Fibroblast of lung (primary cell): ENCODE measurements around the gene TRIM62. TPM values are rescaled to one million over a fixed set of nuclear protein-coding genes. Genes with fewer than 3 reads are reported as not detected.

Source experiments
- DNase-seq, 2 donors: peaks; one replicate each; pipeline versions ENCODE4 v3.0.0 to v3.0.0-alpha.2; 2010; ENCODE audit warnings: low read depth in 2 of 2
- H2AFZ ChIP-seq: 2 replicates; pipeline ENCODE4 v1.5.1; 2012; ENCODE audit warnings: low read length, control low read depth, inconsistent platforms
- H3K27ac ChIP-seq: 2 replicates; pipeline ENCODE4 v1.5.1; 2011; ENCODE audit warnings: low read length, control low read depth; ENCODE audit not compliant: insufficient read depth
- H3K27me3 ChIP-seq: 2 replicates; pipeline ENCODE4 v1.5.1; 2011; ENCODE audit warnings: mild to moderate bottlenecking, low read length; ENCODE audit not compliant: control insufficient read depth, insufficient read depth
- H3K36me3 ChIP-seq: 2 replicates; pipeline ENCODE4 v1.5.1; 2011; ENCODE audit warnings: low read length; ENCODE audit not compliant: control insufficient read depth, insufficient read depth
- H3K4me1 ChIP-seq: 2 replicates; pipeline ENCODE4 v1.5.1; 2011; ENCODE audit warnings: low read length; ENCODE audit not compliant: control insufficient read depth, insufficient read depth; ENCODE audit errors: extremely low read depth
- H3K4me2 ChIP-seq: 2 replicates; pipeline ENCODE4 v1.5.1; 2011; ENCODE audit warnings: low read length, control low read depth; ENCODE audit not compliant: insufficient read depth; ENCODE audit errors: extremely low read depth
- H3K4me3 ChIP-seq, 4 experiments: fragments of 200-600 bp in 1 of 4; sonication (generic) in 1 of 4; replicated peaks in 1 of 4; 2 replicates each; pipeline ENCODE4 v1.5.1; 2011 to 2016; ENCODE audit warnings: low read length in 4 of 4, low read depth in 3 of 4, mild to moderate bottlenecking in 3 of 4, control low read depth in 2 of 4, inconsistent platforms in 1 of 4, mixed read lengths in 1 of 4; ENCODE audit not compliant: insufficient read depth in 1 of 4; ENCODE audit errors: control extremely low read depth in 1 of 4
- H3K79me2 ChIP-seq: 2 replicates; pipeline ENCODE4 v1.5.1; 2012; ENCODE audit warnings: mild to moderate bottlenecking, low read length, inconsistent platforms; ENCODE audit not compliant: control insufficient read depth, insufficient read depth
- H3K9ac ChIP-seq: 2 replicates; pipeline ENCODE4 v1.5.1; 2011; ENCODE audit warnings: mild to moderate bottlenecking, low read length, control low read depth; ENCODE audit not compliant: insufficient read depth
- H3K9me3 ChIP-seq: 2 replicates; pipeline ENCODE4 v1.5.1; 2012; ENCODE audit warnings: low read depth, low read length; ENCODE audit not compliant: control insufficient read depth, insufficient read depth
- H4K20me1 ChIP-seq: 2 replicates; pipeline ENCODE4 v1.5.1; 2011; ENCODE audit warnings: low read length; ENCODE audit not compliant: control insufficient read depth, insufficient read depth; ENCODE audit errors: extremely low read depth
- EZH2 ChIP-seq: IDR thresholded peaks from 2 replicates; pipeline ENCODE4 v1.5.1; 2012; ENCODE audit warnings: low read length, control low read depth, mild to moderate bottlenecking; ENCODE audit errors: missing control alignments
- polyA plus RNA-seq, 2 donors: library from polyadenylated mRNA; depleted of rRNA in 1 of 2; stranded (reverse) in 1 of 2; unstranded in 1 of 2; fragments of >200 nt; gene quantifications; 2 replicates each; pipeline ENCODE4 v1.2.1, GENCODE V29; 2011 to 2012; ENCODE audit warnings: missing spikeins in 1 of 2
- total RNA-seq: library from RNA; depleted of rRNA; stranded (reverse); fragments of >200 nt; gene quantifications from 2 replicates; pipeline ENCODE4 v1.2.1, GENCODE V29; 2014
- TF ChIP-seq, protein P1 (sequence below), 2 donors: IDR thresholded peaks in 1 of 2; conservative IDR thresholded peaks in 1 of 2; 1 replicate in 1 of 2; 2 replicates in 1 of 2; pipeline ENCODE4 v1.5.1; 2011 to 2012; ENCODE audit warnings: low read length in 2 of 2, control low read depth in 1 of 2, inconsistent platforms in 1 of 2, low read depth in 1 of 2, mild to moderate bottlenecking in 1 of 2

TRIM62 gene
- total and polyA plus RNA-seq, 2 donors (not counting 1 experiment from before 2014, with no cell fraction given): 1.8 to 2.4 TPM

DNA sequence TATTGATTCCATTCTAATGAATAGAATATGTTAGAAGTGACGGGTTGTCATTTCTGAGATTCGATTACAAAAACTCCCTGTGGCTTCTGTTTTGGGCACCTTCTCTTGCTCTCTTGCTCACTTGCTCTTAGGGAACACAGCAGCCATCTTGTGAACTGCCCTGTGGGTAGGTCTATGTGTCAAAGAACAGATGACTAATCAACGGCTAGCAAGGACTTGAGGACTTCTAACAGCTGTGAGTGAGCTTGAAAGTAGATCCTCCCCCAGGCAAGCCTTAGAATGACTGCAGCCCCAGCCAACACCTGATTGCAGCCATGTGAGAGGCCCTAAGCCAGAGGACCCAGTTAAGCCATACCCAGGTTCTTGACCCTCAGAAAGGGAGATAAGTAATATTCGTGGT lies 51.5 kb downstream of the TRIM62 start:
- no peak for TF ChIP-seq EZH2
- TF ChIP-seq, protein P1, sequence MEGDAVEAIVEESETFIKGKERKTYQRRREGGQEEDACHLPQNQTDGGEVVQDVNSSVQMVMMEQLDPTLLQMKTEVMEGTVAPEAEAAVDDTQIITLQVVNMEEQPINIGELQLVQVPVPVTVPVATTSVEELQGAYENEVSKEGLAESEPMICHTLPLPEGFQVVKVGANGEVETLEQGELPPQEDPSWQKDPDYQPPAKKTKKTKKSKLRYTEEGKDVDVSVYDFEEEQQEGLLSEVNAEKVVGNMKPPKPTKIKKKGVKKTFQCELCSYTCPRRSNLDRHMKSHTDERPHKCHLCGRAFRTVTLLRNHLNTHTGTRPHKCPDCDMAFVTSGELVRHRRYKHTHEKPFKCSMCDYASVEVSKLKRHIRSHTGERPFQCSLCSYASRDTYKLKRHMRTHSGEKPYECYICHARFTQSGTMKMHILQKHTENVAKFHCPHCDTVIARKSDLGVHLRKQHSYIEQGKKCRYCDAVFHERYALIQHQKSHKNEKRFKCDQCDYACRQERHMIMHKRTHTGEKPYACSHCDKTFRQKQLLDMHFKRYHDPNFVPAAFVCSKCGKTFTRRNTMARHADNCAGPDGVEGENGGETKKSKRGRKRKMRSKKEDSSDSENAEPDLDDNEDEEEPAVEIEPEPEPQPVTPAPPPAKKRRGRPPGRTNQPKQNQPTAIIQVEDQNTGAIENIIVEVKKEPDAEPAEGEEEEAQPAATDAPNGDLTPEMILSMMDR (conservative IDR thresholded peaks at IDR 0.05 in 1 of 2, IDR thresholded peaks at IDR 0.05 in 1 of 2; ENCODE audit: low read depth in 1 of 2, low read length in 2 of 2): no peak
- no peak overlapping the region for H2AFZ ChIP-seq
- DNase-seq: peak; percentile 12 to 47
- peaks cover 10% of the 10 kb centered on the region for H3K79me2 ChIP-seq
- no peak overlapping the region for H3K9ac ChIP-seq
- H3K36me3 ChIP-seq: no peaks in the 10 kb centered on the region
- H4K20me1 ChIP-seq: no peaks in the 10 kb centered on the region
- H3K9me3 ChIP-seq: no peaks in the 10 kb centered on the region
- H3K4me1 ChIP-seq: peaks cover 8% of the 10 kb centered on the region
- H3K4me3 ChIP-seq: no peak overlapping the region
- H3K4me2 ChIP-seq: no peak overlapping the region
- no peak overlapping the region for H3K27ac ChIP-seq
- no peaks in the 10 kb centered on the region for H3K27me3 ChIP-seq

GRCh38 chr1:33128781-33129180 lies 53.1 kb downstream of the TRIM62 start:
- no peak for TF ChIP-seq EZH2
- TF ChIP-seq, protein P1 (conservative IDR thresholded peaks at IDR 0.05 in 1 of 2, IDR thresholded peaks at IDR 0.05 in 1 of 2; ENCODE audit: low read depth in 1 of 2, low read length in 2 of 2): no peak
- Histone ChIP-seq H3K4me1 (peaks cover 8% of the 10 kb centered on the region), H3K27me3 (no peaks in the 10 kb centered on the region), H3K4me3 (no peak overlapping the region), H2AFZ (no peak overlapping the region), H3K79me2 (peaks cover 10% of the 10 kb centered on the region), H3K9me3 (no peaks in the 10 kb centered on the region), H3K4me2 (no peak overlapping the region), H4K20me1 (no peaks in the 10 kb centered on the region), H3K36me3 (no peaks in the 10 kb centered on the region), H3K9ac (no peak overlapping the region), H3K27ac (no peak overlapping the region)
- no peak for DNase-seq

DNA sequence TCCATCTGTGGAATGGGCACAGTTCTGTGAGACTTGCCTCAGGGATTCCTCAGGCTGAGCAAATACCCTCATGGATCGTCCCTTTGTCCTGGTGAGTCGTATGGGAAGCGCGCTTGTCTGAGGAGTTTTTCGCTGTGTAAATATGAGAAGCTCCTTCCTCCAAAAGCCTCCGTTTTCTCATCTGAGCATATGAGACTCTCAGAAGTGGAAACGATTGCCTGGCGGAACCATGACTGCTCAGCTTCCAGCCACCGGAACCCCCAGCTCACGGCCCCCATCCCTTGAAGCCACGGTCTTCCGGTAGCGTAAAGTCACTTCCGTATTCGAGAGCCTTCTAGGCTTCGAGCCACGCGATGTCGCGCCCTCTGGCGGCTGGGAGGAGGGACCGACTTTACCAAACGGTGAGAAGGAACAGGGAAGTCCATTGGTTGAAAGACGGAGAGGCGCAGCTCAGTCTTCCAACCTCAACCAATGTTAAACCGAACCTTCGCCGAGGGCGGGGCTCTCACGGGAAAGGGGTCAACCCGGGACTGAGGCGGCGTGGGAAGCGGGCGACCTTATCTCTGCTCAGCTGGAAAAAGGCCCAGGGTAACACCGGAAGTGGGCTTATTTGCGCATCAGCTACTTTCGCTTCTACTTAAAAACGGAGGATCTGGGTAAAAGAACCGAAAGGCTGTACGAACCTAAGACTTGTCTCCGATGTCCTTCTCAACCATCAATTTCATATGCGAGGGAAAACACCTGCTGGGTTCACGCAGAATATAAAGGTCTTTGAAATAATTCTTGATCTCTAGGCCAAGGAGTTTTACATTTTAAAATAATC lies 54.6 kb downstream of the TRIM62 start:
- no peaks in the 10 kb centered on the region for H4K20me1 ChIP-seq
- no peaks in the 10 kb centered on the region for H3K36me3 ChIP-seq
- H3K4me3 ChIP-seq: peak overlapping the region; percentile 91 to 100 (median 95)
- H3K79me2 ChIP-seq: peaks cover 10% of the 10 kb centered on the region
- peaks cover 8% of the 10 kb centered on the region for H3K4me1 ChIP-seq
- H3K9me3 ChIP-seq: no peaks in the 10 kb centered on the region
- H3K27ac ChIP-seq: peak overlapping the region; percentile 99
- TF ChIP-seq, protein P1 (conservative IDR thresholded peaks at IDR 0.05 in 1 of 2, IDR thresholded peaks at IDR 0.05 in 1 of 2; ENCODE audit: low read depth in 1 of 2, low read length in 2 of 2): peak; percentile 82 to 94
- no peak for TF ChIP-seq EZH2
- H3K4me2 ChIP-seq: peak overlapping the region; percentile 97
- H3K27me3 ChIP-seq: no peaks in the 10 kb centered on the region
- peak overlapping the region; percentile 88 for H3K9ac ChIP-seq
- DNase-seq: peak; percentile 99 to 100
- peak overlapping the region; percentile 93 for H2AFZ ChIP-seq
